ENCODE data around the gene SLC16A3. TPM values are rescaled to one million over a fixed set of nuclear protein-coding genes. Genes with fewer than 3 reads are reported as not detected.

Gene SLC16A3
- total RNA-seq, 2 donors from 2014 or later = 76.0 to 113 TPM

DNA sequence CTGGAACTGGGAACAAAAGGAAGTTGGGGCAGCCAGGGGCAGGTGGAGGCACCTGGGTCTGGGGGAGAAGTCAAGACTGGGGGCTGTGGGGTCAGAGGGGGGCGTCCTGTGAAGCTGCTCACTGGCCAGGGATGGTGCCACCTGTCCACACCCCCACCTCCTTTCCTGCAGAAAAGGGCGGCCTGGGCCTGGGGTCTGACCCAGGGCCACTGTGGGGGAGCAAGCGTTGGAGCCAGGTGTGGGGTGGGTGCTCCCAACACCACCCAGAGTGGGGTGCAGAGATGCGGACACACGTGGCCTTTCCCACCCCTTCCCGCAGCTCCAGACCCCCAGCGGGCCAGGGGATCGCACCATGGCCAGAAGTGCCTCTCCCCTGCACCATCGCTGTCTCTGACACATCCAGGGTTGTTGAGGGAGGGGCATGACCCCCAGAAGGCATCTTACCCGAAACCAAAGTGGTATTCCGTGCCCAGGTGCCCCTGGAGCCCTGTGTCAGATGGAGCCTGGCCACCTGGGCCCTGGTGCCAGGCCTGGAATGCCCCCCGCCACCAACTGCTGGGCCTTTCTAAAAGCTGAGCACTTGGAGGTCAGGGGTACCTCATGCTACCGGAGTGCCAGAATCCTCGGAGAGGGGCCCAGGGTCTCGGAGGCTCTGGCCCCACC, 2.6 kb upstream of the SLC16A3 start:
- Histone ChIP-seq H3K4me1 (ENCODE audit: control insufficient read depth in 1 of 2, low read depth in 2 of 2) (peaks cover 4 to 28% of the 10 kb centered on the region in 2 donors), H3K27me3 (replicated peaks; ENCODE audit: insufficient read depth) (no peaks in the 10 kb centered on the region), H3K36me3 (no peaks in the 10 kb centered on the region), H3K27ac (no peak overlapping the region), H3K4me3 (no peak overlapping the region), H3K9me3 (no peaks in the 10 kb centered on the region)
- TF ChIP-seq, protein P1, sequence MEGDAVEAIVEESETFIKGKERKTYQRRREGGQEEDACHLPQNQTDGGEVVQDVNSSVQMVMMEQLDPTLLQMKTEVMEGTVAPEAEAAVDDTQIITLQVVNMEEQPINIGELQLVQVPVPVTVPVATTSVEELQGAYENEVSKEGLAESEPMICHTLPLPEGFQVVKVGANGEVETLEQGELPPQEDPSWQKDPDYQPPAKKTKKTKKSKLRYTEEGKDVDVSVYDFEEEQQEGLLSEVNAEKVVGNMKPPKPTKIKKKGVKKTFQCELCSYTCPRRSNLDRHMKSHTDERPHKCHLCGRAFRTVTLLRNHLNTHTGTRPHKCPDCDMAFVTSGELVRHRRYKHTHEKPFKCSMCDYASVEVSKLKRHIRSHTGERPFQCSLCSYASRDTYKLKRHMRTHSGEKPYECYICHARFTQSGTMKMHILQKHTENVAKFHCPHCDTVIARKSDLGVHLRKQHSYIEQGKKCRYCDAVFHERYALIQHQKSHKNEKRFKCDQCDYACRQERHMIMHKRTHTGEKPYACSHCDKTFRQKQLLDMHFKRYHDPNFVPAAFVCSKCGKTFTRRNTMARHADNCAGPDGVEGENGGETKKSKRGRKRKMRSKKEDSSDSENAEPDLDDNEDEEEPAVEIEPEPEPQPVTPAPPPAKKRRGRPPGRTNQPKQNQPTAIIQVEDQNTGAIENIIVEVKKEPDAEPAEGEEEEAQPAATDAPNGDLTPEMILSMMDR (IDR thresholded peaks at IDR 0.05) = no peak
- no peak for ATAC-seq (ENCODE audit: insufficient number of reproducible peaks, low FRiP score, low read depth)
- no peak for DNase-seq (ENCODE audit: low spot score)

GRCh38 chr17:82226809-82227628, 1.8 kb upstream of the SLC16A3 start:
- no peaks in the 10 kb centered on the region for H3K36me3 ChIP-seq
- H3K27ac ChIP-seq = no peak overlapping the region
- ATAC-seq (ENCODE audit: insufficient number of reproducible peaks, low FRiP score, low read depth) (no peak), DNase-seq (ENCODE audit: low spot score) (no peak)
- H3K4me1 ChIP-seq (ENCODE audit: control insufficient read depth in 1 of 2, low read depth in 2 of 2) = peaks cover 12 to 35% of the 10 kb centered on the region in 2 donors
- no peaks in the 10 kb centered on the region for H3K9me3 ChIP-seq
- H3K27me3 ChIP-seq (replicated peaks; ENCODE audit: insufficient read depth) = no peaks in the 10 kb centered on the region
- TF ChIP-seq, protein P1 (IDR thresholded peaks at IDR 0.05) = no peak
- no peak overlapping the region for H3K4me3 ChIP-seq

- H3K9me3 ChIP-seq = no peaks in the 10 kb centered on the region
- TF ChIP-seq, protein P1 (IDR thresholded peaks at IDR 0.05) = no peak
- no peak for DNase-seq (ENCODE audit: low spot score)
- no peak for ATAC-seq (ENCODE audit: insufficient number of reproducible peaks, low FRiP score, low read depth)
- peak overlapping the region; percentile 91 for H3K4me3 ChIP-seq
- H3K27ac ChIP-seq = peak overlapping the region; percentile 71 to 74
- no peaks in the 10 kb centered on the region for H3K27me3 ChIP-seq (replicated peaks; ENCODE audit: insufficient read depth)
- H3K4me1 ChIP-seq (ENCODE audit: control insufficient read depth in 1 of 2, low read depth in 2 of 2) = peaks cover 17 to 40% of the 10 kb centered on the region in 2 donors
- H3K36me3 ChIP-seq = no peaks in the 10 kb centered on the region
Measured at GRCh38 chr17:82227629-82228277, 1.1 kb upstream of the SLC16A3 start.

- Histone ChIP-seq H3K4me3 (peak overlapping the region; percentile 91), H3K27ac (peak overlapping the region; percentile 71 to 74), H3K9me3 (no peaks in the 10 kb centered on the region), H3K27me3 (replicated peaks; ENCODE audit: insufficient read depth) (no peaks in the 10 kb centered on the region), H3K36me3 (no peaks in the 10 kb centered on the region), H3K4me1 (ENCODE audit: control insufficient read depth in 1 of 2, low read depth in 2 of 2) (peaks cover 17 to 40% of the 10 kb centered on the region in 2 donors)
- no peak for DNase-seq (ENCODE audit: low spot score)
- no peak for ATAC-seq (ENCODE audit: insufficient number of reproducible peaks, low FRiP score, low read depth)
- TF ChIP-seq, protein P1 (IDR thresholded peaks at IDR 0.05) = no peak
Measured at GRCh38 chr17:82228278-82228841, 482 bp upstream of the SLC16A3 start.

Measured in thoracic aorta (tissue), 2 donors.